Brain microvascular endothelial cell (primary cell): Measurements from ENCODE around the gene CACNA1S.

Experiments
- DNase-seq: peaks from one replicate; pipeline ENCODE4 v3.0.0-alpha.2; 2020
- H3K27ac ChIP-seq: fragments of 250-450 bp; sonication (Bioruptor Pico); 2 replicates; pipeline ENCODE4 v1.5.1; 2020; ENCODE audit warnings: mild to moderate bottlenecking, moderate library complexity
- H3K27me3 ChIP-seq: fragments of 250-450 bp; sonication (Bioruptor Pico); replicated peaks from 2 replicates; pipeline ENCODE4 v1.5.1; 2020; ENCODE audit warnings: mild to moderate bottlenecking
- H3K36me3 ChIP-seq: fragments of 250-450 bp; sonication (Bioruptor Pico); replicated peaks from 2 replicates; pipeline ENCODE4 v1.5.1; 2020; ENCODE audit warnings: mild to moderate bottlenecking
- H3K4me3 ChIP-seq: 2 replicates; pipeline ENCODE4 v1.5.1; 2011; ENCODE audit warnings: low read depth, mild to moderate bottlenecking, control low read depth, low read length, moderate library complexity
- CTCF ChIP-seq: IDR thresholded peaks from 2 replicates; pipeline ENCODE4 v1.5.1; 2011; ENCODE audit warnings: low read depth, mild to moderate bottlenecking, moderate library complexity, low read length, control low read depth, inconsistent platforms; ENCODE audit errors: missing control alignments
- in situ Hi-C: cut with HindIII; loops from 2 replicates; pipeline ENCODE4 v1.10.0; 2017; ENCODE audit warnings: low sequenced_read_pairs, low pct_ligation_motif_present

CACNA1S gene

GRCh38 chr1:201024625-201024998 is 87.6 kb downstream of the CACNA1S start:
- no peak for DNase-seq
- in situ Hi-C loops: no loop called here
- no peak for TF ChIP-seq CTCF
- H3K36me3 ChIP-seq: no peaks in the 10 kb centered on the region
- no peaks in the 10 kb centered on the region for H3K27me3 ChIP-seq
- no peak overlapping the region for H3K4me3 ChIP-seq
- H3K27ac ChIP-seq: no peak overlapping the region

- no peak for TF ChIP-seq CTCF
- H3K36me3 ChIP-seq: no peaks in the 10 kb centered on the region
- no peaks in the 10 kb centered on the region for H3K27me3 ChIP-seq
- no peak for DNase-seq
- no peak overlapping the region for H3K4me3 ChIP-seq
- H3K27ac ChIP-seq: no peak overlapping the region
- in situ Hi-C loops: no loop called here
These were observed 88.2 kb downstream of the CACNA1S start for GRCh38 chr1:201023920-201024624.

GRCh38 chr1:201023517-201023902 is 88.7 kb downstream of the CACNA1S start, which contains the start of gene KIF21B:
KIF21B (minus strand) TSS chr1:201023714; CDS start chr1:201023383, 331 bp downstream.
- DNase-seq: peak; percentile 45
- Histone ChIP-seq H3K36me3 (no peaks in the 10 kb centered on the region), H3K27ac (no peak within 1 kb of the TSS), H3K4me3 (peak within 1 kb of the TSS; percentile 64), H3K27me3 (no peaks in the 10 kb centered on the region)
- in situ Hi-C loops: no loop called here
- no peak for TF ChIP-seq CTCF

GRCh38 chr1:201022820-201023516 is 89.3 kb downstream of the CACNA1S start:
- no peak for DNase-seq
- Histone ChIP-seq H3K4me3 (peak overlapping the region; percentile 64), H3K27ac (no peak overlapping the region), H3K27me3 (no peaks in the 10 kb centered on the region), H3K36me3 (no peaks in the 10 kb centered on the region)
- in situ Hi-C loops: no loop called here
- no peak for TF ChIP-seq CTCF

- Histone ChIP-seq H3K27ac (no peak overlapping the region), H3K4me3 (peak overlapping the region; percentile 64), H3K27me3 (no peaks in the 10 kb centered on the region), H3K36me3 (no peaks in the 10 kb centered on the region)
- in situ Hi-C loops: no loop called here
- no peak for DNase-seq
- no peak for TF ChIP-seq CTCF
These were observed 89.8 kb downstream of the CACNA1S start for GRCh38 chr1:201022493-201022819.
